ENCODE results near the gene SPPL2B.
"Not testable (repeated sequence)": the region's sequence is repeated elsewhere in the genome, so short reads cannot be mapped to it uniquely, and the experiment has no call there.

Gene SPPL2B

GRCh38 chr19:2391118-2391725, 62.7 kb downstream of the SPPL2B start:
- Histone ChIP-seq H3K9ac (ENCODE audit: low read length) (no peak overlapping the region), H3K9me3 (ENCODE audit: control insufficient read depth, low read length) (no peaks in the 10 kb centered on the region), H3K27me3 (ENCODE audit: control insufficient read depth, insufficient read depth, low read length) (peaks cover 3% of the 10 kb centered on the region), H3K36me3 (ENCODE audit: control insufficient read depth, insufficient read depth, low read length) (no peaks in the 10 kb centered on the region), H3K4me3 (ENCODE audit: low read length) (no peak overlapping the region), H3K4me1 (ENCODE audit: control insufficient read depth, insufficient read depth, low read length) (no peaks in the 10 kb centered on the region)

GRCh38 chr19:2392366-2392765, 63.9 kb downstream of the SPPL2B start:
- Histone ChIP-seq H3K36me3 (ENCODE audit: control insufficient read depth, insufficient read depth, low read length) (no peaks in the 10 kb centered on the region), H3K4me3 (ENCODE audit: low read length) (no peak overlapping the region), H3K9me3 (ENCODE audit: control insufficient read depth, low read length) (no peaks in the 10 kb centered on the region)

GRCh38 chr19:2392899-2393298, 64.4 kb downstream of the SPPL2B start:
- H3K36me3 ChIP-seq (ENCODE audit: control insufficient read depth, insufficient read depth, low read length); H3K27me3 ChIP-seq (ENCODE audit: control insufficient read depth, insufficient read depth, low read length); H3K9me3 ChIP-seq (ENCODE audit: control insufficient read depth, low read length); H3K4me1 ChIP-seq (ENCODE audit: control insufficient read depth, insufficient read depth, low read length); H3K9ac ChIP-seq (ENCODE audit: low read length); H3K4me3 ChIP-seq (ENCODE audit: low read length): not testable (repeated sequence)

More at GRCh38 chr19:2392366-2392765, 63.9 kb downstream of the SPPL2B start:
- no peak overlapping the region for H3K9ac ChIP-seq (ENCODE audit: low read length)
- no peaks in the 10 kb centered on the region for H3K4me1 ChIP-seq (ENCODE audit: control insufficient read depth, insufficient read depth, low read length)
- H3K27me3 ChIP-seq (ENCODE audit: control insufficient read depth, insufficient read depth, low read length), result peaks cover 6% of the 10 kb centered on the region

- Histone ChIP-seq H3K4me1 (ENCODE audit: control insufficient read depth, insufficient read depth, low read length) (no peaks in the 10 kb centered on the region), H3K9me3 (ENCODE audit: control insufficient read depth, low read length) (no peaks in the 10 kb centered on the region), H3K9ac (ENCODE audit: low read length) (no peak overlapping the region), H3K27me3 (ENCODE audit: control insufficient read depth, insufficient read depth, low read length) (peaks cover 6% of the 10 kb centered on the region), H3K36me3 (ENCODE audit: control insufficient read depth, insufficient read depth, low read length) (no peaks in the 10 kb centered on the region), H3K4me3 (ENCODE audit: low read length) (no peak overlapping the region)
Observed at GRCh38 chr19:2394054-2394441, 65.6 kb downstream of the SPPL2B start.

DNA sequence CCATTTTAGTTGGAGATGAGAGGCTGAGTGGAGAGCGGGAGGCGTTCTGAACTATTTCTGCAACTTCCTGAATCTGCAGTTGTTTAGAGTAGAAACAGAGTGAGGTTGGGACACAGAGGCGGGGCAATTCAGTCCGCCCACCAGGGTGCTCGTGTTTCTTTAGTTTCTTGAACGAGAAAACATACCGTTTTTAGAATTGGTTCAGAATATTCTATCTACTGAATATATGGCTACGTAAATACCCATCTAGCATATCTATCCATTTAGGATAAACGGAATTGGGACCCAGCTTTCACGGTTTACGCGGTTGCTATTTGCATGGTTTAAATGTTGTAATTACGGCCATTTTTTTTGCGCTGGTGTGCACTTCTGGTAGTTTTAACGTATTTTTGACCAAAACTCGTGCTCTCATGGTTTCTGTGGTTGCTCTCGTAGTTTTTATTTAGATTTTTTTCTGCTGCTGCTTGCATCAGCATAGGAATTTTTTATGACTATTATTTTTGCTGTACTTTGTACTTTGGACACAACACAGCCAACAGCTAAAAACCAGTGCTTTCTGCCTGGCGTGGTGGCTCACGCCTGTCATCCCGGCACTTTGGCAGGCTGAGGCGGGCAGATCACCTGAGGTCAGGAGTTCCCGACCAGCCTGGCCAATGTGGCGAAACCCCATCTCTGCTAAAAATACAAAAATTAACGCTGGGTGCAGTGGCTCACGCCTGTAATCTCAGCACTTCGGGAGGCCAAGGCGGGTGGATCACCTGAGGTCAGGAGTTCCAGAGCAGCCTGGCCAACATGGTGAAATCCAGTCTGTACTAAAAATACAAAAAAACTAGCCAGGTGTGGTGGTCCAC, 66.2 kb downstream of the SPPL2B start:
- no peak overlapping the region for H3K4me3 ChIP-seq (ENCODE audit: low read length)
- no peak overlapping the region for H3K9ac ChIP-seq (ENCODE audit: low read length)
- no peaks in the 10 kb centered on the region for H3K36me3 ChIP-seq (ENCODE audit: control insufficient read depth, insufficient read depth, low read length)

GRCh38 chr19:2395293-2395829, 66.9 kb downstream of the SPPL2B start:
- H3K36me3 ChIP-seq (ENCODE audit: control insufficient read depth, insufficient read depth, low read length); H3K4me3 ChIP-seq (ENCODE audit: low read length); H3K4me1 ChIP-seq (ENCODE audit: control insufficient read depth, insufficient read depth, low read length); H3K9me3 ChIP-seq (ENCODE audit: control insufficient read depth, low read length); H3K27me3 ChIP-seq (ENCODE audit: control insufficient read depth, insufficient read depth, low read length); H3K9ac ChIP-seq (ENCODE audit: low read length): not testable (repeated sequence)

More for the DNA sequence above, 66.2 kb downstream of the SPPL2B start:
- H3K9me3 ChIP-seq (ENCODE audit: control insufficient read depth, low read length), result no peaks in the 10 kb centered on the region
- no peaks in the 10 kb centered on the region for H3K4me1 ChIP-seq (ENCODE audit: control insufficient read depth, insufficient read depth, low read length)
- peaks cover 6% of the 10 kb centered on the region for H3K27me3 ChIP-seq (ENCODE audit: control insufficient read depth, insufficient read depth, low read length)

- not testable (repeated sequence) for H3K4me1 ChIP-seq (ENCODE audit: control insufficient read depth, insufficient read depth, low read length); H3K4me3 ChIP-seq (ENCODE audit: low read length); H3K36me3 ChIP-seq (ENCODE audit: control insufficient read depth, insufficient read depth, low read length); H3K9me3 ChIP-seq (ENCODE audit: control insufficient read depth, low read length); H3K9ac ChIP-seq (ENCODE audit: low read length); H3K27me3 ChIP-seq (ENCODE audit: control insufficient read depth, insufficient read depth, low read length)
Observed at GRCh38 chr19:2397173-2397572, 68.7 kb downstream of the SPPL2B start.

DNA sequence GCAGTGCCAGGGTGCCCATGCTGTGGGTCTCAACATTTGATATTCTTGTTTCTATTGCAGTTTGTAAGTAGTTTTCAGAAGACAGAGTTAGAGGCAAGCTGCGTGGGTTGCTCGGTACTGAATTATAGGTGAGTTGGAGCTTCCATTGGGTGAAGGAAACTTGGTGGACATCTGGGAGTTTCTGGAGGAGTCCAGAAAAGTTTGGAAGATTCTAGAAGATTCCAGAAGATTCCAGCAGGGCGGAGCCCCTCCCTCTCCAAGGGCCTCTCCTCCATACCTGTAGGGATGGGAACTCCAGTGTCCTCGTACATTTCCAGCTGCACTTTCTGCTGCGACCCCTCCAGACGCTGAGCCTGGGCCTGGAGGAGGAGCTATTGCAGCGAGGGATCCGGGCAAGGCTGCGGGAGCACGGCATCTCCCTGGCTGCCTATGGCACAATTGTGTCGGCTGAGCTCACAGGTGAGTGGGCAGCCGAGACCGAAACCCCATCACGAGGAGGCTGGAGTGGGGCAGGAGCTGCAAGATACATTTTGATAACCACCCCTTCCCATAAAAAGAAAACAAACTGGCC, 70.3 kb downstream of the SPPL2B start:
- H3K9ac ChIP-seq (ENCODE audit: low read length), result no peak overlapping the region
- no peaks in the 10 kb centered on the region for H3K4me1 ChIP-seq (ENCODE audit: control insufficient read depth, insufficient read depth, low read length)
- H3K9me3 ChIP-seq (ENCODE audit: control insufficient read depth, low read length), result no peaks in the 10 kb centered on the region
- H3K27me3 ChIP-seq (ENCODE audit: control insufficient read depth, insufficient read depth, low read length), result peaks cover 6% of the 10 kb centered on the region
- H3K4me3 ChIP-seq (ENCODE audit: low read length), result no peak overlapping the region
- H3K36me3 ChIP-seq (ENCODE audit: control insufficient read depth, insufficient read depth, low read length), result no peaks in the 10 kb centered on the region

DNA sequence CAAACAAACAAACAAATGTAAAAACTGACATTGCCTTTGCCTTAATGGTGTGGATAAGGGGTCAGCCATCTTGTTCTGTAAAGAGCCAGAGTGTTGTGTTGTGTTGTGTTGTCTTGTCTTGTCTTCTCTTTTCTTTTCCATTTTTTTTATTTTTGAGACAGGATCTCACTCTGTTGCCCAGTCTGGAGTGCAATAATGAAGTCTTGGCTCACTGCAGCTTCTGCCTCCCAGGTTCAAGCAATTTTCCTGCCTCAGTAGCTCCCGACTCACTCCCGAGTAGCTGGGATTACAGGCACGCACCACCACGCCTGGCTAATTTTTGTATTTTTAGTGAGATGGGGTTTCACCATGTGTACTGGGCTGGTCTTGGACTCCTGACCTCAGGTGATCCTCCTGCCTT, 71.1 kb downstream of the SPPL2B start:
- Histone ChIP-seq H3K4me1 (ENCODE audit: control insufficient read depth, insufficient read depth, low read length) (no peaks in the 10 kb centered on the region), H3K9me3 (ENCODE audit: control insufficient read depth, low read length) (no peaks in the 10 kb centered on the region), H3K27me3 (ENCODE audit: control insufficient read depth, insufficient read depth, low read length) (peaks cover 6% of the 10 kb centered on the region), H3K4me3 (ENCODE audit: low read length) (no peak overlapping the region), H3K9ac (ENCODE audit: low read length) (no peak overlapping the region), H3K36me3 (ENCODE audit: control insufficient read depth, insufficient read depth, low read length) (no peaks in the 10 kb centered on the region)

Measured in mucosa of stomach (tissue), 1 donor.